RWPE2 (cell line): ENCODE results near the gene FAM78A.
A peak's percentile ranks its signal among the peaks of the same experiment; 100 is the strongest.

Experiments used
- ATAC-seq: fragments of 200-7000 bp; cut with Tn5 transposase; 3 replicates; pipeline ENCODE4 v1.9.1; 2021; ENCODE audit warnings: low read depth
- DNase-seq: peaks from one replicate; pipeline ENCODE4 v3.0.0-alpha.2; 2020; ENCODE audit warnings: low spot score
- H3K27ac ChIP-seq: fragments of 450-650 bp; 2 replicates; pipeline ENCODE4 v1.5.1; 2017; ENCODE audit warnings: mild to moderate bottlenecking; ENCODE audit not compliant: poor library complexity, severe bottlenecking
- H3K27me3 ChIP-seq: fragments of 250-450 bp; sonication (Bioruptor Pico); 2 replicates; pipeline ENCODE4 v1.5.1; 2021; ENCODE audit warnings: mild to moderate bottlenecking, moderate library complexity; ENCODE audit not compliant: insufficient read depth, poor library complexity, severe bottlenecking
- H3K36me3 ChIP-seq: fragments of 250-450 bp; sonication (Bioruptor Pico); 2 replicates; pipeline ENCODE4 v1.5.1; 2020; ENCODE audit warnings: low read depth, mild to moderate bottlenecking, moderate library complexity
- H3K4me1 ChIP-seq: fragments of 250-450 bp; sonication (Bioruptor Pico); 2 replicates; pipeline ENCODE4 v1.5.1; 2021; ENCODE audit warnings: mild to moderate bottlenecking, moderate library complexity; ENCODE audit not compliant: insufficient read depth, poor library complexity, severe bottlenecking
- H3K4me3 ChIP-seq: fragments of 250-450 bp; sonication (Bioruptor Pico); 2 replicates; pipeline ENCODE4 v1.5.1; 2021; ENCODE audit warnings: mild to moderate bottlenecking, moderate library complexity; ENCODE audit not compliant: severe bottlenecking
- H3K9me3 ChIP-seq: fragments of 250-450 bp; sonication (Bioruptor Pico); 2 replicates; pipeline ENCODE4 v1.5.1; 2021; ENCODE audit warnings: mild to moderate bottlenecking, moderate library complexity; ENCODE audit not compliant: severe bottlenecking
- TF ChIP-seq, protein P1 (sequence below): fragments of 450-650 bp; IDR thresholded peaks from one replicate; pipeline ENCODE4 v1.5.1; 2017; ENCODE audit warnings: mild to moderate bottlenecking, moderate library complexity; ENCODE audit not compliant: poor library complexity, severe bottlenecking

Gene FAM78A

GRCh38 chr9:131302244-131303075 is 26.1 kb upstream of the FAM78A start:
- DNase-seq, result peak; percentile 38
- Histone ChIP-seq H3K4me3 (no peak overlapping the region), H3K36me3 (no peaks in the 10 kb centered on the region), H3K27me3 (no peaks in the 10 kb centered on the region), H3K9me3 (no peaks in the 10 kb centered on the region), H3K27ac (no peak overlapping the region), H3K4me1 (no peaks in the 10 kb centered on the region)
- no peak for ATAC-seq
- TF ChIP-seq, protein P1, sequence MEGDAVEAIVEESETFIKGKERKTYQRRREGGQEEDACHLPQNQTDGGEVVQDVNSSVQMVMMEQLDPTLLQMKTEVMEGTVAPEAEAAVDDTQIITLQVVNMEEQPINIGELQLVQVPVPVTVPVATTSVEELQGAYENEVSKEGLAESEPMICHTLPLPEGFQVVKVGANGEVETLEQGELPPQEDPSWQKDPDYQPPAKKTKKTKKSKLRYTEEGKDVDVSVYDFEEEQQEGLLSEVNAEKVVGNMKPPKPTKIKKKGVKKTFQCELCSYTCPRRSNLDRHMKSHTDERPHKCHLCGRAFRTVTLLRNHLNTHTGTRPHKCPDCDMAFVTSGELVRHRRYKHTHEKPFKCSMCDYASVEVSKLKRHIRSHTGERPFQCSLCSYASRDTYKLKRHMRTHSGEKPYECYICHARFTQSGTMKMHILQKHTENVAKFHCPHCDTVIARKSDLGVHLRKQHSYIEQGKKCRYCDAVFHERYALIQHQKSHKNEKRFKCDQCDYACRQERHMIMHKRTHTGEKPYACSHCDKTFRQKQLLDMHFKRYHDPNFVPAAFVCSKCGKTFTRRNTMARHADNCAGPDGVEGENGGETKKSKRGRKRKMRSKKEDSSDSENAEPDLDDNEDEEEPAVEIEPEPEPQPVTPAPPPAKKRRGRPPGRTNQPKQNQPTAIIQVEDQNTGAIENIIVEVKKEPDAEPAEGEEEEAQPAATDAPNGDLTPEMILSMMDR, result no peak

DNA sequence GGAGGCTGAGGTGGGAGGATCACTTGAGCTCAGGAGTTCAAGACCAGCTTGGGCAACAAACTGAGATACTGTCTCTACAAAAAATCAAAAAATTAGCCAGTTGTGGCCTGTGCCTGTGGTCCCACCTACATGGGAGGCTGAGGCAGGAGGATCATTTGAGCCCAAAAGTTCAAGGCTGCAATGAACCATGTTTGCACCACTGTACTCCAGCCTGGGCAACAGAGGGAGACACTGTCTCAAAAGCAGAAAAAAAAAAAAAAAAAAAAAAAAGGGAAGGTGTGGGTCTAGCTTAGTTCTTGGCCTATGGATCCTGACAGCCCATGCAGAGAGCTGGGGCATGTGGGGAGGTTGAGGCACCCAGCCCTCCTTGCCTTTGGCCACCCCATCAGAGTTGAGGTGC is 24.1 kb upstream of the FAM78A start:
- no peak for DNase-seq
- ATAC-seq, result no peak
- Histone ChIP-seq H3K4me3 (no peak overlapping the region), H3K36me3 (no peaks in the 10 kb centered on the region), H3K9me3 (no peaks in the 10 kb centered on the region), H3K27me3 (no peaks in the 10 kb centered on the region), H3K4me1 (no peaks in the 10 kb centered on the region), H3K27ac (no peak overlapping the region)
- TF ChIP-seq, protein P1, result no peak

DNA sequence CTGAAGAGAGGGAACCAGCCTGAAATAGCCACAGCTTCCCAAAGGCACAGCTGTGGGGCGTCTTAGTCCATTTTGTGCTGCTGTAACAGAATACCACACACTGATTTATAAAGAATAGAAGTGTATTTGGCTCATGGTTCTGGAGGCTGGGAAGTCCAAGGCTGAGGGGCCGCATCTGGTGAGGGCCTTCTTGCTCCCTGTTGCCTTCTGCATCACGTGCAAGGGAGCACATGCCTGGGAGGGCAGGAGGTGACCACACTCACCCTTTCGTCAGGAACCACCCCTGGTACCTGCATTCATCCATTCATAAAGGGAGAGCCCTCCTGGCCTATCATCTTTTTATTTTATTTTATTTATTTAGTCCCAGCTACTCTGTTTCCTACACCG is 23.6 kb upstream of the FAM78A start:
- DNase-seq (no peak), ATAC-seq (no peak)
- Histone ChIP-seq H3K27me3 (no peaks in the 10 kb centered on the region), H3K9me3 (no peaks in the 10 kb centered on the region), H3K27ac (no peak overlapping the region), H3K4me1 (no peaks in the 10 kb centered on the region), H3K36me3 (no peaks in the 10 kb centered on the region), H3K4me3 (no peak overlapping the region)
- TF ChIP-seq, protein P1, result no peak

GRCh38 chr9:131299346-131299960 is 23.1 kb upstream of the FAM78A start:
- H3K27ac ChIP-seq, result no peak overlapping the region
- H3K27me3 ChIP-seq, result no peaks in the 10 kb centered on the region
- H3K9me3 ChIP-seq, result no peaks in the 10 kb centered on the region
- no peak overlapping the region for H3K4me3 ChIP-seq
- no peak for DNase-seq
- no peaks in the 10 kb centered on the region for H3K4me1 ChIP-seq
- no peak for ATAC-seq
- TF ChIP-seq, protein P1, result no peak
- no peaks in the 10 kb centered on the region for H3K36me3 ChIP-seq

DNA sequence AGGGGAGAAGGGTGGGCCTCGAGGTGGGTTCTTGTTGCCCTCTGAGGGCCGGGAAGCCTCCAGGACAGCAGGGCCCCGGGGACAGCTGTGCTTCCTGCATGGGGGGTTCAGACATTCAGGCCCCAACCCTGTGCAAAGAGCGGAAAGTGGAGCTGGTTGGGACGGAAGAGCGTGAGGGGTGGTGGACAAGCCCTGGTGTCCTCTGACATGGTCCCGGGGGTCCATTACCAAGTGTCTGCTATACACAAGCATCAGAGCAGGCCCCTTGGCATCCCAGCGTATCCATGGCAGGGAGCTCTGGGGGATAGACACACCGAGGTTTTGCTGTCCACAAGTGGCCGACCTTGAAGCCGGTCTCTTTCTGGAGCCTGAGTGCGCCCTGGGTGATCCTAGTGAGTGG is 22.5 kb upstream of the FAM78A start:
- TF ChIP-seq, protein P1, result no peak
- H3K4me1 ChIP-seq, result no peaks in the 10 kb centered on the region
- no peak for ATAC-seq
- H3K36me3 ChIP-seq, result no peaks in the 10 kb centered on the region
- no peaks in the 10 kb centered on the region for H3K9me3 ChIP-seq
- no peaks in the 10 kb centered on the region for H3K27me3 ChIP-seq
- no peak overlapping the region for H3K27ac ChIP-seq
- DNase-seq, result no peak
- no peak overlapping the region for H3K4me3 ChIP-seq
